ENCODE data around the gene ARMC7.

DNA sequence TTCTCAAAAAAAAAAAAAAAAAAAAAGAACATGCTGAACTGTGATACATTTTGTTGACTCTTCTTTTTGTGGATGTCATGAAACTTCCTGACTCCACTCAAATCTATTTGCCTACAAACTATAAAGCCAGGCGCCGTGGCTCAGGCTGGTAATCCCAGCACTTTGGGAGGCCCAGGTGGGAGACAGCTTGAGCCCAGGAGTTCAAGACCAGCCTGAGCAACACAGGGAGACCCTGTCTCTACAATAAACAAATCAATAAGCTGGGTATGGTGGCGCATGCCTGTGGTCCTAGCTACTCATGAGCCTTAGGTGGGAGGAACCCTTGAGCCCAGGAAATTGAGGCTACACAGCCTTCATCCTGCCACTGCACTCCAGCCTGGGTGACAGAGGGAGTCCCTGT, 23.2 kb downstream of the ARMC7 start:
- TF ChIP-seq, protein P1, sequence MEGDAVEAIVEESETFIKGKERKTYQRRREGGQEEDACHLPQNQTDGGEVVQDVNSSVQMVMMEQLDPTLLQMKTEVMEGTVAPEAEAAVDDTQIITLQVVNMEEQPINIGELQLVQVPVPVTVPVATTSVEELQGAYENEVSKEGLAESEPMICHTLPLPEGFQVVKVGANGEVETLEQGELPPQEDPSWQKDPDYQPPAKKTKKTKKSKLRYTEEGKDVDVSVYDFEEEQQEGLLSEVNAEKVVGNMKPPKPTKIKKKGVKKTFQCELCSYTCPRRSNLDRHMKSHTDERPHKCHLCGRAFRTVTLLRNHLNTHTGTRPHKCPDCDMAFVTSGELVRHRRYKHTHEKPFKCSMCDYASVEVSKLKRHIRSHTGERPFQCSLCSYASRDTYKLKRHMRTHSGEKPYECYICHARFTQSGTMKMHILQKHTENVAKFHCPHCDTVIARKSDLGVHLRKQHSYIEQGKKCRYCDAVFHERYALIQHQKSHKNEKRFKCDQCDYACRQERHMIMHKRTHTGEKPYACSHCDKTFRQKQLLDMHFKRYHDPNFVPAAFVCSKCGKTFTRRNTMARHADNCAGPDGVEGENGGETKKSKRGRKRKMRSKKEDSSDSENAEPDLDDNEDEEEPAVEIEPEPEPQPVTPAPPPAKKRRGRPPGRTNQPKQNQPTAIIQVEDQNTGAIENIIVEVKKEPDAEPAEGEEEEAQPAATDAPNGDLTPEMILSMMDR (IDR thresholded peaks at IDR 0.05; ENCODE audit: low read length), result no peak
- no peak for TF ChIP-seq EZH2 (optimal IDR thresholded peaks at IDR 0.05; ENCODE audit: low read depth, low read length)
